ENCODE data around the gene CHMP1B.

- TF ChIP-seq CTCF (conservative IDR thresholded peaks at IDR 0.05 in 1 of 2, IDR thresholded peaks at IDR 0.05 in 1 of 2; ENCODE audit: extremely low read depth in 1 of 2, insufficient read depth in 1 of 2, low read depth in 1 of 2, low read length in 2 of 2) (no peak), EZH2 (IDR thresholded peaks at IDR 0.05; ENCODE audit: borderline replicate concordance, low read length) (no peak)
These were observed 20.6 kb upstream of the CHMP1B start for GRCh38 chr18:11830585-11830984.

All from mammary epithelial cell (primary cell).